HepG2 (cell line): ENCODE data around the gene TRIM28. TPM values are rescaled to one million over a fixed set of nuclear protein-coding genes. Genes with fewer than 3 reads are reported as not detected.

Source experiments
- ARNT ChIP-seq: fragments of 450-650 bp; IDR thresholded peaks from 2 replicates; pipeline ENCODE4 v1.6.1; 2017
- CAMTA2 ChIP-seq: sonication (generic); formaldehyde crosslinking; IDR thresholded peaks from 2 replicates; pipeline ENCODE4 v1.4.0; 2020; ENCODE audit warnings: mild to moderate bottlenecking, missing genetic modification reagents, borderline replicate concordance
- CHCHD3 ChIP-seq: sonication (generic); formaldehyde crosslinking; IDR thresholded peaks from 2 replicates; pipeline ENCODE4 v1.8.0; 2022; ENCODE audit warnings: mild to moderate bottlenecking, missing genetic modification reagents, moderate library complexity
- CREM ChIP-seq, 2 experiments: sonication (generic) in 1 of 2; formaldehyde crosslinking in 1 of 2; IDR thresholded peaks; 2 replicates each; pipeline versions ENCODE4 v1.4.0 to v1.6.1; 2016 to 2020; ENCODE audit warnings: antibody characterized with exemption in 1 of 2, mild to moderate bottlenecking in 1 of 2, missing genetic modification reagents in 1 of 2
- DNMT3B ChIP-seq: conservative IDR thresholded peaks from 2 replicates; pipeline ENCODE4 v1.6.1; 2016; ENCODE audit warnings: missing biosample characterization, control low read depth
- FOSL2 ChIP-seq: sonication (generic); formaldehyde crosslinking; IDR thresholded peaks from 2 replicates; pipeline ENCODE4 v1.4.0; 2020; ENCODE audit warnings: missing genetic modification reagents
- GLI4 ChIP-seq: sonication (generic); formaldehyde crosslinking; IDR thresholded peaks from 2 replicates; pipeline ENCODE4 v1.5.1; 2020; ENCODE audit warnings: missing genetic modification reagents, mild to moderate bottlenecking, moderate library complexity, borderline replicate concordance
- GTF2F1 ChIP-seq: fragments of 150-350 bp; IDR thresholded peaks from 2 replicates; pipeline ENCODE4 v1.6.1; 2014; ENCODE audit warnings: low read length
- MXD4 ChIP-seq: IDR thresholded peaks from 2 replicates; pipeline ENCODE4 v1.6.1; 2016; ENCODE audit warnings: mild to moderate bottlenecking, missing biosample characterization, missing genetic modification reagents
- NFIB ChIP-seq: sonication (generic); formaldehyde crosslinking; IDR thresholded peaks from 2 replicates; pipeline ENCODE4 v1.9.0; 2021; ENCODE audit warnings: missing genetic modification reagents, mild to moderate bottlenecking, borderline replicate concordance
- NFYC ChIP-seq: IDR thresholded peaks from 2 replicates; pipeline ENCODE4 v1.6.1; 2016; ENCODE audit warnings: missing genetic modification reagents, missing compliant biosample characterization
- REL ChIP-seq: sonication (generic); formaldehyde crosslinking; conservative IDR thresholded peaks from 2 replicates; pipeline ENCODE4 v1.8.0; 2022; ENCODE audit warnings: mild to moderate bottlenecking, missing genetic modification reagents, moderate library complexity
- SKI ChIP-seq: fragments of 450-650 bp; IDR thresholded peaks from one replicate; pipeline ENCODE4 v1.6.1; 2018; ENCODE audit warnings: mild to moderate bottlenecking; ENCODE audit not compliant: partially characterized antibody
- ZBTB7B ChIP-seq: sonication (generic); formaldehyde crosslinking; IDR thresholded peaks from 2 replicates; pipeline ENCODE4 v1.4.0; 2020; ENCODE audit warnings: missing genetic modification reagents
- ZFX ChIP-seq: sonication (generic); formaldehyde crosslinking; IDR thresholded peaks from 2 replicates; pipeline ENCODE4 v1.4.0; 2020; ENCODE audit warnings: mild to moderate bottlenecking, low read depth, missing genetic modification reagents, moderate library complexity
- ZNF17 ChIP-seq: sonication (generic); formaldehyde crosslinking; IDR thresholded peaks from 2 replicates; pipeline ENCODE4 v1.5.0; 2020; ENCODE audit warnings: mild to moderate bottlenecking, missing genetic modification reagents
- ZNF44 ChIP-seq: sonication (generic); formaldehyde crosslinking; IDR thresholded peaks from 2 replicates; pipeline ENCODE4 v1.5.1; 2020; ENCODE audit warnings: mild to moderate bottlenecking, missing genetic modification reagents
- ZNF543 ChIP-seq: sonication (generic); formaldehyde crosslinking; IDR thresholded peaks from 2 replicates; pipeline ENCODE4 v1.4.0; 2020; ENCODE audit warnings: mild to moderate bottlenecking, missing genetic modification reagents
- ZNF570 ChIP-seq: sonication (generic); formaldehyde crosslinking; IDR thresholded peaks from 2 replicates; pipeline ENCODE4 v1.4.0; 2020; ENCODE audit warnings: mild to moderate bottlenecking, missing genetic modification reagents, borderline replicate concordance
- ZNF75D ChIP-seq: sonication (generic); formaldehyde crosslinking; IDR thresholded peaks from 2 replicates; pipeline ENCODE4 v1.8.1; 2023; ENCODE audit warnings: missing genetic modification reagents, mild to moderate bottlenecking, borderline replicate concordance
- ZNF879 ChIP-seq: sonication (generic); formaldehyde crosslinking; IDR thresholded peaks from 2 replicates; pipeline ENCODE4 v1.8.1; 2023; ENCODE audit warnings: missing genetic modification reagents
- polyA plus RNA-seq, 8 experiments: library from polyadenylated mRNA; depleted of rRNA in 3 of 8; stranded (reverse) in 7 of 8; unstranded in 1 of 8; fragments of >200 nt; fragmentation: Illumina TruSeq in 4 of 8; extraction: Trizol in 4 of 8; gene quantifications; 2 replicates each; pipeline versions ENCODE4 v1.2.1 to v1.2.3, GENCODE V29; 2011 to 2016; ENCODE audit warnings: low read depth in 4 of 8, missing spikeins in 1 of 8, mixed read lengths in 1 of 8; ENCODE audit not compliant: insufficient read depth in 1 of 8
- total RNA-seq, 5 experiments: library from RNA; depleted of rRNA; stranded (reverse); fragments of >200 nt; fragmentation: Illumina TruSeq; extraction: Trizol; gene quantifications; 2 replicates each; pipeline ENCODE4 v1.2.3, GENCODE V29; 2016; ENCODE audit warnings: low read depth in 1 of 5
- TF ChIP-seq, protein P1 (sequence below): sonication (generic); formaldehyde crosslinking; IDR thresholded peaks from 2 replicates; pipeline ENCODE4 v1.5.0; 2020; ENCODE audit warnings: mild to moderate bottlenecking, missing genetic modification reagents
- TF ChIP-seq, protein P2 (sequence below): sonication (generic); formaldehyde crosslinking; IDR thresholded peaks from 2 replicates; pipeline ENCODE4 v1.8.0; 2022; ENCODE audit warnings: mild to moderate bottlenecking, missing genetic modification reagents, borderline replicate concordance
- TF ChIP-seq, protein P3 (sequence below): sonication (generic); formaldehyde crosslinking; IDR thresholded peaks from 2 replicates; pipeline ENCODE4 v1.4.0; 2020; ENCODE audit warnings: mild to moderate bottlenecking, missing genetic modification reagents
- TF ChIP-seq, protein P4 (sequence below): sonication (generic); formaldehyde crosslinking; IDR thresholded peaks from 2 replicates; pipeline ENCODE4 v1.8.1; 2023; ENCODE audit warnings: missing genetic modification reagents, mild to moderate bottlenecking, borderline replicate concordance

TRIM28 gene
- total and polyA plus RNA-seq, 2 of the 13 experiments (the other 11 are each of a cell fraction or from before 2014, with no cell fraction given): 361 to 439 TPM

DNA sequence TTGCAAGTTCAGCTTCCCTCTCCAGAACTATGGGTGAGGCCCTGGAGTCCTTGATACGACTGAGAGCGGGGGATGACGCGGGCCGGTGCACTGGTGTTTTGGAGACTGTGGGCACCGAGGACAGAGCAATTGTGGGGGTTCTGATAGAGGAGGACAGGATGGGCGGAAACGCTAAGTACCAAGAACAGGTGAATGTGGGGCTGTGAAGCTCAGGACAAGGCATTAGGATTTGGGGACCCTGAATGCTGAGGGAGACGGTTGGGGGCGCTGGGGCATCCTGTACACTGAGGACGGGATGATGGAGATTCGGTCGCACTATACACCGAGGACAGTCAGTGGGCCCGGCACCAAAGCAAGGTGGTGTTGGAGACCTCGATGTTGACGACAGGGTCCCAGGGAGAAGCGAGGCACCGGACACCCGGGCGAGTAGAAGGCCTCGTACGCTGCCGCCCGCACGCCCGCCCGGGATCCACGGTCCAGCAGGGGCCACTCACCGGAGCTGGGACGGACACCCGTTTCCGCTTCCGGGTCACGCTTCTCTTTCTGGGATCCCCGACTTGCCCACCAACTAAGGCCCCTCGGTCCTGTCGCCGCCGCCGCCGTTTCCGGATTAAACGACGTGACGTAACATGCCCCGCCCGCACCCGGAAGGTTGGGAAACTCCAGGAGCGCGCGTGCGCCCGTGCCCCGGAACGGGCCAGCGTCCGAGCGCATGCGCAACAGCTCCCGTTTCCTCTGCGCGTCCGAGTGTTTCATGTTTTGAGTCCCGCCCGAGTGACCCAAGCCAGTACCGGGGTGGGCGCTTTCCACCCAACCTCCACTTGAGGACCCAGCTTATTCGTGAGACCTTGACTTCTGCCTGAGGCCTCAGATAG, 10.9 kb downstream of the TRIM28 start, which contains the start of gene CHMP2A (continued):
- TF ChIP-seq, protein P1, sequence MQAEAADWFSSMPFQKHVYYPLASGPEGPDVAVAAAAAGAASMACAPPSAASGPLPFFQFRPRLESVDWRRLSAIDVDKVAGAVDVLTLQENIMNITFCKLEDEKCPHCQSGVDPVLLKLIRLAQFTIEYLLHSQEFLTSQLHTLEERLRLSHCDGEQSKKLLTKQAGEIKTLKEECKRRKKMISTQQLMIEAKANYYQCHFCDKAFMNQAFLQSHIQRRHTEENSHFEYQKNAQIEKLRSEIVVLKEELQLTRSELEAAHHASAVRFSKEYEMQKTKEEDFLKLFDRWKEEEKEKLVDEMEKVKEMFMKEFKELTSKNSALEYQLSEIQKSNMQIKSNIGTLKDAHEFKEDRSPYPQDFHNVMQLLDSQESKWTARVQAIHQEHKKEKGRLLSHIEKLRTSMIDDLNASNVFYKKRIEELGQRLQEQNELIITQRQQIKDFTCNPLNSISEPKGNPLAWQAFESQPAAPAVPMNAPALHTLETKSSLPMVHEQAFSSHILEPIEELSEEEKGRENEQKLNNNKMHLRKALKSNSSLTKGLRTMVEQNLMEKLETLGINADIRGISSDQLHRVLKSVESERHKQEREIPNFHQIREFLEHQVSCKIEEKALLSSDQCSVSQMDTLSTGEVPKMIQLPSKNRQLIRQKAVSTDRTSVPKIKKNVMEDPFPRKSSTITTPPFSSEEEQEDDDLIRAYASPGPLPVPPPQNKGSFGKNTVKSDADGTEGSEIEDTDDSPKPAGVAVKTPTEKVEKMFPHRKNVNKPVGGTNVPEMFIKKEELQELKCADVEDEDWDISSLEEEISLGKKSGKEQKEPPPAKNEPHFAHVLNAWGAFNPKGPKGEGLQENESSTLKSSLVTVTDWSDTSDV (CRISPR knock-in tag): no peak; the same call in 1 of the 2 replicates
- peak; percentile 85 for TF ChIP-seq CREM (IDR thresholded peaks at IDR 0.05)
- no peak for TF ChIP-seq CREM (CRISPR knock-in tag; IDR thresholded peaks at IDR 0.05)
- TF ChIP-seq ZNF543 (CRISPR knock-in tag): no peak
- no peak for TF ChIP-seq MXD4 (CRISPR knock-in tag)
- no peak for TF ChIP-seq GTF2F1
- TF ChIP-seq NFIB (CRISPR knock-in tag): no peak
- peak; percentile 23 for TF ChIP-seq SKI
- TF ChIP-seq ZNF570: no peak
- no peak for TF ChIP-seq ARNT
- no peak for TF ChIP-seq CHCHD3 (CRISPR knock-in tag)
- TF ChIP-seq, protein P2, sequence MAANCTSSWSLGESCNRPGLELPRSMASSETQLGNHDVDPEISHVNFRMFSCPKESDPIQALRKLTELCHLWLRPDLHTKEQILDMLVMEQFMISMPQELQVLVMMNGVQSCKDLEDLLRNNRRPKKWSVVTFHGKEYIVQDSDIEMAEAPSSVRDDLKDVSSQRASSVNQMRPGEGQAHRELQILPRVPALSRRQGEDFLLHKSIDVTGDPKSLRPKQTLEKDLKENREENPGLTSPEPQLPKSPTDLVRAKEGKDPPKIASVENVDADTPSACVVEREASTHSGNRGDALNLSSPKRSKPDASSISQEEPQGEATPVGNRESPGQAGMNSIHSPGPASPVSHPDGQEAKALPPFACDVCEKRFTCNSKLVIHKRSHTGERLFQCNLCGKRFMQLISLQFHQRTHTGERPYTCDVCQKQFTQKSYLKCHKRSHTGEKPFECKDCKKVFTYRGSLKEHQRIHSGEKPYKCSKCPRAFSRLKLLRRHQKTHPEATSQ: no peak
- TF ChIP-seq, protein P3, sequence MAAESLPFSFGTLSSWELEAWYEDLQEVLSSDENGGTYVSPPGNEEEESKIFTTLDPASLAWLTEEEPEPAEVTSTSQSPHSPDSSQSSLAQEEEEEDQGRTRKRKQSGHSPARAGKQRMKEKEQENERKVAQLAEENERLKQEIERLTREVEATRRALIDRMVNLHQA (CRISPR knock-in tag): no peak
- no peak for TF ChIP-seq FOSL2 (CRISPR knock-in tag)
- 0 out of 2 replicates have a peak, but pooled peaks have one; percentile 48 for TF ChIP-seq REL (CRISPR knock-in tag)
- TF ChIP-seq CAMTA2 (CRISPR knock-in tag): no peak
- no peak for TF ChIP-seq ZNF879
- TF ChIP-seq ZBTB7B (CRISPR knock-in tag): no peak
- no peak for TF ChIP-seq ZNF44 (CRISPR knock-in tag)
- no peak for TF ChIP-seq ZNF75D
- TF ChIP-seq ZFX: no peak
- TF ChIP-seq ZNF17 (CRISPR knock-in tag): no peak
- no peak for TF ChIP-seq DNMT3B (CRISPR knock-in tag)
- TF ChIP-seq NFYC (CRISPR knock-in tag): no peak; the same call in 1 of the 2 replicates
- no peak for TF ChIP-seq GLI4 (CRISPR knock-in tag)
- TF ChIP-seq, protein P4, sequence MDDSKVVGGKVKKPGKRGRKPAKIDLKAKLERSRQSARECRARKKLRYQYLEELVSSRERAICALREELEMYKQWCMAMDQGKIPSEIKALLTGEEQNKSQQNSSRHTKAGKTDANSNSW (CRISPR knock-in tag): no peak
